GM18526 (cell line): ENCODE measurements around the gene CYP2E1.

Experiments
- POLR2A ChIP-seq: IDR thresholded peaks from 3 replicates; pipeline ENCODE4 v1.6.1; 2011; ENCODE audit not compliant: insufficient read length; ENCODE audit errors: extremely low read depth

Gene CYP2E1

GRCh38 chr10:133526957-133527588 is at the start of gene CYP2E1:
Gene CYP2E1 (plus strand): TSS chr10:133527363. CDS start chr10:133527396, 33 bp downstream.
- no peak for TF ChIP-seq POLR2A

- TF ChIP-seq POLR2A = no peak
Measured at GRCh38 chr10:133481086-133481643, 46.0 kb upstream of the CYP2E1 start.

GRCh38 chr10:133481657-133482056 is 45.5 kb upstream of the CYP2E1 start:
- no peak for TF ChIP-seq POLR2A

GRCh38 chr10:133484818-133485217 is 42.3 kb upstream of the CYP2E1 start:
- no peak for TF ChIP-seq POLR2A

GRCh38 chr10:133487085-133487484 is 40.1 kb upstream of the CYP2E1 start:
- no peak for TF ChIP-seq POLR2A

GRCh38 chr10:133488354-133488753 is 38.8 kb upstream of the CYP2E1 start:
- TF ChIP-seq POLR2A = no peak

- TF ChIP-seq POLR2A = no peak
Measured at GRCh38 chr10:133489816-133490588, 37.2 kb upstream of the CYP2E1 start.

GRCh38 chr10:133509700-133510099 is 17.5 kb upstream of the CYP2E1 start:
- no peak for TF ChIP-seq POLR2A

GRCh38 chr10:133511408-133511807 is 15.8 kb upstream of the CYP2E1 start:
- no peak for TF ChIP-seq POLR2A

- TF ChIP-seq POLR2A = no peak
Measured at GRCh38 chr10:133511907-133512528, 15.1 kb upstream of the CYP2E1 start.

GRCh38 chr10:133515471-133515870 is 11.7 kb upstream of the CYP2E1 start:
- no peak for TF ChIP-seq POLR2A

- no peak for TF ChIP-seq POLR2A
Measured at GRCh38 chr10:133516057-133516456, 11.1 kb upstream of the CYP2E1 start.

- peak; percentile 55 for TF ChIP-seq POLR2A
Measured at GRCh38 chr10:133520193-133520738, 6.9 kb upstream of the CYP2E1 start.

- no peak for TF ChIP-seq POLR2A
Measured at GRCh38 chr10:133523631-133524203, 3.4 kb upstream of the CYP2E1 start.

GRCh38 chr10:133525444-133525843 is 1.7 kb upstream of the CYP2E1 start:
- TF ChIP-seq POLR2A = no peak
